OCI-LY7 (cell line): ENCODE data around the gene NTM.

ENCODE experiments used
- EZH2phosphoT487 ChIP-seq: fragments of 200-600 bp; sonication (generic); IDR thresholded peaks from 2 replicates; pipeline ENCODE4 v1.6.1; 2018; ENCODE audit warnings: low read depth, borderline replicate concordance, mild to moderate bottlenecking, mixed run types, antibody characterized with exemption, low read length, moderate library complexity, mixed read lengths
- TF ChIP-seq, protein P1 (sequence below): fragments of 200-600 bp; sonication (generic); conservative IDR thresholded peaks from 2 replicates; pipeline ENCODE4 v1.5.1; 2014; ENCODE audit warnings: mild to moderate bottlenecking, antibody characterized with exemption, low read length, moderate library complexity, mixed read lengths

DNA sequence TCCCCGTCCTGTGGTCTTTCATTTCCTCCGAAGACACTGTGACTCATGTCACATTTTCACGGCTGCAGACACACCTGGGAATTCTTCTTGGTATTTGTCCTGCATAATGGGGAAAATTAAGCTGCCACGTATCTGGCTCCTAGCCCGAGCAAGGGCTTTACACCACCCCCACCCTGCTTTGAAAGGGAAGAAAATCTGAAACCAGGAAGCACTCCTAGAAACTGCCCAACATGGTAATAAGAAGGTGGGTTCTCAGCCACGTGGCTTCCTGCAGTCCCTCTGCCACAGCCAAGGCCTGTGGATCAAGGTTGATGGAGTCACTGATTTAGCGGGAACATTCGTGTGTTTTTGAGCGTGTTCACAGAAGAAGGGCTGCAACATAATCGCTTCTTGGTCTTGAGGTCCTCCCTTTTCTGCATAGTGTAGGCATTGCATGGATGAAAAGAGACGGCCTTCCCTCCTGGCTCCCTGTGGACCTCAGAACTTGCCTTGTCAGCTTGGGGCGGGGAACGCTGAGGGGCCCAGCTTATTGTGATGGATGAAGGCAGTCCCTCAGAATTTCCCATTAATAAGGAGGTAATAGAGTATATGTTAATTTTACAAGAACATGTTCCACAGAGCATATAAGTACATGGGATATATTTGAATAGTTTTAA, 292.0 kb downstream of the NTM start:
- TF ChIP-seq, protein P1, sequence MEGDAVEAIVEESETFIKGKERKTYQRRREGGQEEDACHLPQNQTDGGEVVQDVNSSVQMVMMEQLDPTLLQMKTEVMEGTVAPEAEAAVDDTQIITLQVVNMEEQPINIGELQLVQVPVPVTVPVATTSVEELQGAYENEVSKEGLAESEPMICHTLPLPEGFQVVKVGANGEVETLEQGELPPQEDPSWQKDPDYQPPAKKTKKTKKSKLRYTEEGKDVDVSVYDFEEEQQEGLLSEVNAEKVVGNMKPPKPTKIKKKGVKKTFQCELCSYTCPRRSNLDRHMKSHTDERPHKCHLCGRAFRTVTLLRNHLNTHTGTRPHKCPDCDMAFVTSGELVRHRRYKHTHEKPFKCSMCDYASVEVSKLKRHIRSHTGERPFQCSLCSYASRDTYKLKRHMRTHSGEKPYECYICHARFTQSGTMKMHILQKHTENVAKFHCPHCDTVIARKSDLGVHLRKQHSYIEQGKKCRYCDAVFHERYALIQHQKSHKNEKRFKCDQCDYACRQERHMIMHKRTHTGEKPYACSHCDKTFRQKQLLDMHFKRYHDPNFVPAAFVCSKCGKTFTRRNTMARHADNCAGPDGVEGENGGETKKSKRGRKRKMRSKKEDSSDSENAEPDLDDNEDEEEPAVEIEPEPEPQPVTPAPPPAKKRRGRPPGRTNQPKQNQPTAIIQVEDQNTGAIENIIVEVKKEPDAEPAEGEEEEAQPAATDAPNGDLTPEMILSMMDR, result no peak
- no peak for TF ChIP-seq EZH2phosphoT487
